ENCODE measurements around the gene SOX8.
"Not testable (repeated sequence)": the region's sequence is repeated elsewhere in the genome, so short reads cannot be mapped to it uniquely, and the experiment has no call there.

SOX8 gene

GRCh38 chr16:1010251-1010650 is 28.7 kb downstream of the SOX8 start:
- no peak for DNase-seq

- no peak for DNase-seq
Observed at GRCh38 chr16:1010815-1011214, 29.2 kb downstream of the SOX8 start.

- DNase-seq, result no peak
Observed at GRCh38 chr16:1011316-1012082, 29.9 kb downstream of the SOX8 start.

- no peak for DNase-seq
Observed at GRCh38 chr16:1012135-1012534, 30.6 kb downstream of the SOX8 start.

GRCh38 chr16:1012722-1013592 is 31.4 kb downstream of the SOX8 start:
- no peak for DNase-seq

GRCh38 chr16:1013593-1013900 is 32.0 kb downstream of the SOX8 start:
- no peak for DNase-seq

- no peak for DNase-seq
Observed at GRCh38 chr16:1014221-1014620, 32.7 kb downstream of the SOX8 start.

GRCh38 chr16:1014771-1015495 is 33.4 kb downstream of the SOX8 start:
- DNase-seq, result no peak

- no peak for DNase-seq
Observed at GRCh38 chr16:1018447-1019198, 37.1 kb downstream of the SOX8 start.

- DNase-seq, result peak; percentile 82
Observed at GRCh38 chr16:1019231-1020090, 37.9 kb downstream of the SOX8 start.

GRCh38 chr16:1020091-1020399 is 38.5 kb downstream of the SOX8 start:
- DNase-seq, result no peak

- no peak for DNase-seq
Observed at GRCh38 chr16:1020591-1020990, 39.0 kb downstream of the SOX8 start.

GRCh38 chr16:1021553-1022160 is 40.1 kb downstream of the SOX8 start:
- no peak for DNase-seq

GRCh38 chr16:1022466-1022865 is 40.9 kb downstream of the SOX8 start:
- DNase-seq, result no peak

- no peak for DNase-seq
Observed at GRCh38 chr16:1024138-1024537, 42.6 kb downstream of the SOX8 start.

GRCh38 chr16:1025183-1025809 is 43.7 kb downstream of the SOX8 start:
- not testable (repeated sequence) for DNase-seq

GRCh38 chr16:1026057-1026783 is 44.6 kb downstream of the SOX8 start:
- peak; percentile 72 for DNase-seq

GRCh38 chr16:1026784-1027500 is 45.4 kb downstream of the SOX8 start:
- no peak for DNase-seq

- DNase-seq, result no peak
Observed at GRCh38 chr16:1027501-1027815, 45.9 kb downstream of the SOX8 start.

- DNase-seq, result no peak
Observed at GRCh38 chr16:1028056-1028455, 46.5 kb downstream of the SOX8 start.

All from femur (tissue), 1 donor.